Large intestine (tissue), 3 donors: ENCODE measurements around the gene EYS. TPM values are rescaled to one million over a fixed set of nuclear protein-coding genes. Genes with fewer than 3 reads are reported as not detected.
"Not testable (repeated sequence)": the region's sequence is repeated elsewhere in the genome, so short reads cannot be mapped to it uniquely, and the experiment has no call there.

Source experiments
- DNase-seq, 2 donors: peaks; one replicate each; pipeline versions ENCODE4 v3.0.0 to v3.0.0-alpha.2; 2013
- H3K27ac ChIP-seq: one replicate; pipeline ENCODE4 v1.5.1; 2013; ENCODE audit warnings: low read length
- H3K27me3 ChIP-seq: 2 replicates; pipeline ENCODE4 v1.6.1; 2013; ENCODE audit warnings: low read length; ENCODE audit not compliant: control insufficient read depth, insufficient read depth
- H3K36me3 ChIP-seq: 2 replicates; pipeline ENCODE4 v1.6.1; 2013; ENCODE audit warnings: low read length; ENCODE audit not compliant: control insufficient read depth, insufficient read depth
- H3K4me1 ChIP-seq: one replicate; pipeline ENCODE4 v1.6.1; 2013; ENCODE audit warnings: low read length; ENCODE audit not compliant: control insufficient read depth, insufficient read depth
- H3K4me3 ChIP-seq: one replicate; pipeline ENCODE4 v1.5.1; 2013; ENCODE audit warnings: low read length
- H3K9me3 ChIP-seq: one replicate; pipeline ENCODE4 v1.6.1; 2013; ENCODE audit warnings: mild to moderate bottlenecking, low read depth, low read length, moderate library complexity; ENCODE audit not compliant: control insufficient read depth
- WGBS: methylation state at CpG from one replicate; pipeline ENCODE4 v1.1.5; 2013; ENCODE audit warnings: low lambda C conversion rate; ENCODE audit not compliant: insufficient coverage; 5-methylcytosine and 5-hydroxymethylcytosine counted together
- polyA plus RNA-seq: library from polyadenylated mRNA; unstranded; fragments of 120-200 nt; gene quantifications from one replicate; pipeline ENCODE4 v1.2.1, GENCODE V29; 2013

The EYS gene
- polyA plus RNA-seq, 1 donor = 0.76 TPM

DNA sequence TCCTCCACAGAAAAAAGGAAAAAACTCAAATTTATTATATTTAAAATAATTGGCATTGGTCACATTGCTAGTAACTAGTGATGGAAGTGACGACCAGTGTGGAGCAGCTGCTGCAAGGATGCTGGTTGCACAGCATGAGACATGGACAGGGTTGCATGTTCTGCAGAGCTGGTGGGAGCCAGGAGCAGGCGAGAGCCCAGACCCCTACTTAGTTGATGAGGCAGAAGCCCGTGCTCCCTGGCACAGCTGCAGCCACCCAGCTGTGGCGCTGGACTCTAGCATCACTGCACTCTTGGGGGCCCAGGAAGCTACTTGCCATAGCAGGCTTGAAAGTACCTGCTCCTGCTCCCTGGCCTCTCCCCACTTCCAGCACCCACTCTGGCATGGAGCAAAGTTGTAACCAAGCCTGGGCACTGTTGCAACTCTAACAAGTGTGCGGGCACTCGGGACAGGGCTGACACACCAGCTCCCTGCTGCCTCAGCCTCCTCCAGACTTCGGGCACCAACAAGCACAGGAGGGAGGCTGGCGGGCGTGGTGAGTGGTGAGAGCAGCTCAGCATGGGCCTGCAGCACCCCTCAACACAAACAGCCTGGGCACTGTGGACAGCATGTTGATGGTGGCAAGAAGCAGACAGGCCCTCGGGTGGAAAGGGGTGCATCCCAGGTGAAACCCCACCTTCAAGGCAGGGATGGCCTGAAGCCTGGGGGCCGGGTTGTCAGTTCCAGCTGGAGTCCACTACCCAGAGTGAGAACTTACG, 69.6 kb downstream of the EYS start:
- no peak overlapping the region for H3K27ac ChIP-seq
- no peak for DNase-seq
- no peaks in the 10 kb centered on the region for H3K27me3 ChIP-seq
- WGBS = no CpG with 5 or more reads among the region's 12 CpGs
- no peaks in the 10 kb centered on the region for H3K36me3 ChIP-seq
- no peak overlapping the region for H3K4me3 ChIP-seq
- no peaks in the 10 kb centered on the region for H3K4me1 ChIP-seq
- H3K9me3 ChIP-seq = peaks cover 2% of the 10 kb centered on the region

DNA sequence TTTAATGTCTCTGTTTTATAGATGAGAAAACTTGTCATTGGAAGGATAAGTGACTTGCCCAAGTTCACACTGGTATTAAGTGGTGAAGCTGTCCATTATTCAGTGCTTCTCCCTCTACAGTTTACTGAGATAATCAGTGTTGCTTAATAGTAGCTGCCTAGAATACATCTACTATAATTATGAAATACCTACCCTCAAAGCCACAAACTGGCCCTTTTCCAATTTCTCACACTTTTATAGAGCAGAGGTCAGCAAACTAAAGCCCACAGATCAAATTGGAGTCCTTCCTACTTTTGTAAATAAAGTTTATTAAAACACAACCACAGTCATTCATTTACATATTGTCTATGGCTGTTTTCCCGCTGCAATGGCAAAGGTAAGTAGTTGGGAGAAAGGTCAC, 73.5 kb downstream of the EYS start:
- no peak overlapping the region for H3K27ac ChIP-seq
- no peaks in the 10 kb centered on the region for H3K4me1 ChIP-seq
- DNase-seq = no peak
- no peaks in the 10 kb centered on the region for H3K36me3 ChIP-seq
- H3K4me3 ChIP-seq = no peak overlapping the region
- 80% methylated on average over 1 of the region's 1 CpG for WGBS
- peaks cover 1% of the 10 kb centered on the region for H3K9me3 ChIP-seq
- H3K27me3 ChIP-seq = no peaks in the 10 kb centered on the region

DNA sequence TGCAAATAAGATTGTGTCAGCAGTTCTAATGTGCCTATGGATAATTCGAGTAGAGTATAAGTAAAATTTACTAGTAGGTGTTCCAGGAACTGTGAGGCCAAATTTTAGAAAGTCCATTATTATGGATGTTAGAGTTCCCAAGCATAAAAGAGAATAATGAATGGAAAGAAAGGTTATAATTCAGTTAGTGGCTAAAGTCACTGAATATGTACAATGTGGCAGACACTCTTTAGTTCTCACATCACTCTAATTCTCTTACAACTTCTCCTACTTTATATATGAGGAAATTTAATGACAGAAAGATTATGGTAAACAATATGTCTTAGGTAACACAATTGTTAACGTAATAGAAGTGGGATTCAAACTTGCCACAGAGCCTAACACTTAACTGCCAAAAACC, 75.3 kb downstream of the EYS start:
- Histone ChIP-seq H3K4me1 (no peaks in the 10 kb centered on the region), H3K4me3 (no peak overlapping the region), H3K9me3 (peaks cover 7% of the 10 kb centered on the region), H3K36me3 (no peaks in the 10 kb centered on the region), H3K27ac (no peak overlapping the region), H3K27me3 (no peaks in the 10 kb centered on the region)
- DNase-seq = no peak
- 75% methylated on average over 1 of the region's 2 CpGs for WGBS

DNA sequence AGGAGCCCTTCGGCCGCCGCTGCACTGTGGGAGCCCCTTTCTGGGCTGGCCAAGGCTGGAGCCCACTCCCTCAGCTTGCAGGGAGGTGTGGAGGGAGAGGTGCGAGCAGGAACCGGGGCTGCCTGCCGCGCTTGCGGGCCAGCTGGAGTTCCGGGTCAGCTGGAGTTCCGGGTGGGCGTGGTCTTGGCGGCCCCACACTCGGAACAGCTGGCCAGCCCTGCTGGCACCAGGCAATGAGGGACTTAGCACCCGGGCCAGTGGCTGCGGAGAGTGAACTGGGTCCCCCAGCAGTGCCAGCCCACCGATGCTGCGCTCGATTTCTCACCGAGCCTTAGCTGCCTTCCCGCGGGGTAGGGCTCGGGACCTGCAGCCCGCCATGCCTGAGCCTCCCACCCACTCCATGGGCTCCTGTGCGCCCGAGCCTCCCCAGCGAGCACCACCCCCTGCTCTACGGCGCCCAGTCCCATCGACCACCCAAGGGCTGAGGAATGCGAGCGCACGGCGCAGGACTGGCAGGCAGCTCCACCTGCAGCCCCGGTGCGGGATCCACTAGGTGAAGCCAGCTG, 79.5 kb downstream of the EYS start:
- not testable (repeated sequence) for H3K36me3 ChIP-seq, H3K4me3 ChIP-seq, H3K27me3 ChIP-seq, H3K9me3 ChIP-seq, H3K27ac ChIP-seq, H3K4me1 ChIP-seq, DNase-seq
- no CpG with 5 or more reads among the region's 35 CpGs for WGBS

DNA sequence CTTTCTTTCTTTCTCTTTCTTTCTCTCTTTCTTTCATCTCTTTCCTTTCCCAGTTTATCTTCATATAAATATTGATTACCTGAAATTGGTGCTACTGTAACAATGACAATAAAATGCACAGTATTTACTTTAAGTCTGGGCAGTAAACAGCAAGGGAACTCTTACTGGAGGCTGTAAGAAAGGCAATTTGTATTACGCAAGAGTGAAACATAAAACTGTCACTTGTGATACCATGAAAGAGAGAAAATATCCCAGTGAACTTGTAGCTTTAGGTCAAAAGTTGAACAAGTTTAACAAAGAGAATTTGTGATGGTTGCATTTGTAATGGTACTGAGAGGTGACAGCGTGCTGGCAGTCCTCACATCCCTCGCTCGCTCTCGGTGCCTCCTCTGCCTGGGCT, 80.0 kb downstream of the EYS start:
- WGBS = no CpG with 5 or more reads among the region's 5 CpGs
- DNase-seq = no peak
- H3K27me3 ChIP-seq = no peaks in the 10 kb centered on the region
- peaks cover 7% of the 10 kb centered on the region for H3K9me3 ChIP-seq
- H3K27ac ChIP-seq = no peak overlapping the region
- H3K36me3 ChIP-seq = no peaks in the 10 kb centered on the region
- no peaks in the 10 kb centered on the region for H3K4me1 ChIP-seq
- no peak overlapping the region for H3K4me3 ChIP-seq

DNA sequence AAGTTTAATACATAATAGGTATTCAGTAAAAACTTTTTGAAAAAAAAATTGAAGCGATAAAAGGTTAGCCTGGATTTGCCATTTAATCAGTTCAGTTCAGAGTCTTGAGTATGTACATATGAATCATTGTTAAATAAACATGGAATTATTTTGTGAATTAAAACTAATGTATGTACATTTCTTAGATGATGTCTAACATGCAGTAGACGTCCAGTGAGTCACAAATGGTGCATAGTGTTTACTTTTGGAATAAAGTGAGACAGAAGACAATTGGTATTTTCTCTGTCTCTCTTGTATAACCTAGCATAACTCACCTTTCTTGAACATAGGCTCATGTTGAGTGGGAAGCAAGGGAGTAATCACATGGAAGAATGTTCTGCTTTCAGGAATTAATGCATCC, 83.5 kb downstream of the EYS start:
- Histone ChIP-seq H3K4me1 (no peaks in the 10 kb centered on the region), H3K9me3 (peaks cover 7% of the 10 kb centered on the region), H3K4me3 (no peak overlapping the region), H3K27ac (no peak overlapping the region), H3K36me3 (no peaks in the 10 kb centered on the region), H3K27me3 (no peaks in the 10 kb centered on the region)
- WGBS = 100% methylated on average over 1 of the region's 2 CpGs
- DNase-seq = no peak

DNA sequence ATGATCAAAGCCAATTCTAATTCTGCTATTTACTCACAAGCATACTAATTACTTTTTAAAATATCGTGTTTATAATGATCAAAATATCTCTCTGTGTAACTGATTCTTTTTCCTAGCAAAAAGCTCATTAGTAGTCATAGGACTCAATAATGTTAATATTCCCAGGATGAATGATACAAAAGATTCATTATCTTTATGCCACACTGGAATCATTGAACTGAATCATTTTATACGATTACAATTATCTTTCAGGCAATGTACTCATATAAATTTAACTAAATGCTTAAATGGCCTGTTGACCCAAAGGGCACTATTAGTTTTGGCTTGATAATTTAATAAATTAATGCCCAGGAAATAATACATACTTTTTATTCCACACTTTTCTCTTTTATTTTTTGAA, 96.3 kb downstream of the EYS start:
- Histone ChIP-seq H3K27ac (no peak overlapping the region), H3K27me3 (no peaks in the 10 kb centered on the region), H3K36me3 (no peaks in the 10 kb centered on the region), H3K9me3 (no peaks in the 10 kb centered on the region), H3K4me3 (no peak overlapping the region), H3K4me1 (no peaks in the 10 kb centered on the region)
- WGBS = 86% methylated on average over 1 of the region's 2 CpGs
- DNase-seq = no peak

DNA sequence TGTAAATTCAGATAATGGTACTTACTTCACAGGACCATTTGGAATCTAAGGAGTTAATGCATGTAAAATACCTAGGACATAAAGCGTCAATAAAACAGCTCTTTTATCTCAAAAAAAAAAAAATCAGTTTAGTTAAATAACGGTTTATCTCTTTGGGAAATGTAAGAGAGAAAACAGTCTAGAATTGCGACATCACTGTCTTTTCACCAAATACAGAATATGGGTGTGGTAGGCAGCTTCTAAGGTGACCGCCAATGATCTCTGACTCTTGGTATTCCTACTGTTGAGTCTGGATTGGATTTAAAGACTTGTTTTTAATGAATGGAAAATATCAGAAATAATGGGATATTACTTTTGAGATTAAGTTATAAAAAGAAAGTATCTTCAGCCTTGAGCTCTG, 111.5 kb downstream of the EYS start:
- 60% methylated on average over 2 of the region's 4 CpGs for WGBS
- H3K4me3 ChIP-seq = no peak overlapping the region
- no peaks in the 10 kb centered on the region for H3K27me3 ChIP-seq
- H3K9me3 ChIP-seq = no peaks in the 10 kb centered on the region
- no peak for DNase-seq
- no peaks in the 10 kb centered on the region for H3K36me3 ChIP-seq
- H3K27ac ChIP-seq = no peak overlapping the region
- no peaks in the 10 kb centered on the region for H3K4me1 ChIP-seq

DNA sequence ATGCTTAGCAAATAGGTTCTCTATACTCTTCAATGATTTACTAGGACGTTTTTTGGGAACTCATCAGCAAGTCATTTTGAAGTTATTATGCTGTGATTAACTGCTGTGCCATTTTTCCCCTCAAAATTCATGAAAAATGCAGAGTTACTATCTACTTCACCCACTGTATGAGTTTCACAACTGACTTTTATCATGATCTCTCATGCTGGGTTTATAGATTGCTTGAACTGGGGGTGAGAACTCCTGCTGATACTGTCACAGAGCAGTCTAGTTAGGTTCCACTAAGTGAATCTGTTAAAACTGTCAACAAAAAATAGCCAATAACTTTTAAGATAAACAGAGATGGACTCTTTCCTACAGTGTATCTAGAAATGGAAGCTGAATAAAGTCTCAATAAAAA, 136.7 kb downstream of the EYS start:
- no CpG with 5 or more reads among the region's 1 CpG for WGBS
- Histone ChIP-seq H3K36me3 (no peaks in the 10 kb centered on the region), H3K4me3 (no peak overlapping the region)

DNA sequence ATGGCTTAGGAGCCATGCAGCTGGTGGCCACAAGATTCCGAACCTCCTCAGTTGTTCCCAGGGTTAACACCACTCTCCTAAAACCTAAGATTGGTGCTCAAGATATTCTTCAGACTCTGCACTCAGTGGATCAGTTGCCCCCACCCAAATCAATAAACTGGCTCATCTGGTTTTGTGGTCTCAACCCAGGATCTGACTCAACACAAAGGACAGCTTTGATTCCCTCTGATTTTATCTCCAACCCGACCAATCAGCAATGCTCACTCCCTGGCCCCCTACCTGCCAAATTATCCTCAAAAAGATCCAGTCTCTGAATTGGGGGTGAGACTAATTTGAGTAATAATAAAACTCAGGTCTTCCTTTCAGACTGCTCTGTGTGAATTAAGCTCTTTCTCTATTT, 137.5 kb downstream of the EYS start:
- no peaks in the 10 kb centered on the region for H3K9me3 ChIP-seq
- no CpG with 5 or more reads among the region's 2 CpGs for WGBS
- no peaks in the 10 kb centered on the region for H3K27me3 ChIP-seq
- H3K27ac ChIP-seq = no peak overlapping the region
- DNase-seq = no peak
- no peak overlapping the region for H3K4me3 ChIP-seq
- H3K4me1 ChIP-seq = no peaks in the 10 kb centered on the region
- H3K36me3 ChIP-seq = no peaks in the 10 kb centered on the region

More for the DNA sequence above, 136.7 kb downstream of the EYS start:
- Histone ChIP-seq H3K27me3 (no peaks in the 10 kb centered on the region), H3K27ac (no peak overlapping the region), H3K9me3 (no peaks in the 10 kb centered on the region), H3K4me1 (no peaks in the 10 kb centered on the region)
- DNase-seq = no peak

DNA sequence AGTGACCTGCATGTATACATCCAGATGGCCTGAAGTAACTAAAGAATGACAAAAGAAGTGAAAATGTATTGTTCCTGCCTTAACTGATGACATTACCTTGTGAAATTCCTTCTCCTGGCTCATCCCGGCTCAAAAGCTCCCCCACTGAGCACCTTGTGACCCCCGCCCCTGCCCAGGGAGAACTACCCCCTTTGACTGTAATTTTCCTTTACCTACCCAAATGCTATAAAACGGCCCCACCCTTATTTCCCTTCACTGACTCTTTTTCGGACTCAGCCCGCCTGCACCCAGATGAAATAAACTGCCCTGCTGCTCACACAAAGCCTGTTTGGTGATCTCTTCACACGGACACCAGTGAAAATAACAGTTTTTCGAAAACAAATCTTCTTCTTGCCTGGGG, 138.0 kb downstream of the EYS start:
- DNase-seq, H3K4me1 ChIP-seq, H3K9me3 ChIP-seq, H3K27me3 ChIP-seq, H3K36me3 ChIP-seq, H3K4me3 ChIP-seq, H3K27ac ChIP-seq: not testable (repeated sequence)
- WGBS = 82% methylated on average over 5 of the region's 7 CpGs
